Activated T-cell treated with anti-CD3 and anti-CD28 coated beads for 48 hours (primary cell): ENCODE data around the gene SERPINB2.
"Not testable (repeated sequence)": the region's sequence is repeated elsewhere in the genome, so short reads cannot be mapped to it uniquely, and the experiment has no call there.

Source experiments
- DNase-seq: peaks from one replicate; pipeline ENCODE4 v3.0.0-alpha.2; 2020; ENCODE audit warnings: low read depth

Gene SERPINB2

DNA sequence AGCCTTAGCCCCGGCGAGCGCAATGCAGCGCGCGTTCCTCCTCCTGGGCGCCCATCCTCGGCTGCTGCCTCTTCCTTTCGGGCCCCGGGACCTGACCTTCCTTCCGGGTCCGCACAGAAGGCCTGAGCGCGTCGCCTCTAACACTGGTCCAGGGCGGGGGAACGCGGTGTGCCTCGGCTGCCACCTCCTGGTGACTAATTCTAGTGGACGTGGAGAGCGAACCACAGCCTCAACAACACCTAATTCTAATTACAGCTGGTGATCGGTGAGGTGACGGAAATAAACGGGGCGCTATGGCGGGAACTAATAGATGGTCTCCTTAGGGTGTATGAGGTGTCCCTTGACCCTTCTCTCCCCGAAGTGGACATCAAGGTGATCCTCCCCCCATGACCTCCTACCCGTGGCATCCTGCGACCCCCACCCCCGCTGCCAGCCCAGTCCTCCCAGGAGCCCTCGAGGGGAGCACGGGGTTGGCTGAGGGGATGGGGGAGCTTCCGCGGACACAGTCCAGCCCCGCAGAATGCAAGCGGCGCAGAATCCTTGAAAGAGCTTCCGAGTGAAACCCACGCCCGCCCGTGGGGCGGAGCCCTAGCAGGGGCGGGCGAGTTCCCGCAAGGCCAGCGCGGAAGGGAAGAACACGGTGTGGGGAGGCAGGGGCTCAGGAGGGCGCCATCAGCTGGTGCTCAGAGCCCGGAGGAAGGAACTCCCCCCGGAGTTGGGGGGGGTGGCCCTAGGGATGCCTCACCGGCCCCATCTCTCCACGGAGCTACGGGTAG is 48.8 kb downstream of the SERPINB2 start:
- peak; percentile 52 for DNase-seq

DNA sequence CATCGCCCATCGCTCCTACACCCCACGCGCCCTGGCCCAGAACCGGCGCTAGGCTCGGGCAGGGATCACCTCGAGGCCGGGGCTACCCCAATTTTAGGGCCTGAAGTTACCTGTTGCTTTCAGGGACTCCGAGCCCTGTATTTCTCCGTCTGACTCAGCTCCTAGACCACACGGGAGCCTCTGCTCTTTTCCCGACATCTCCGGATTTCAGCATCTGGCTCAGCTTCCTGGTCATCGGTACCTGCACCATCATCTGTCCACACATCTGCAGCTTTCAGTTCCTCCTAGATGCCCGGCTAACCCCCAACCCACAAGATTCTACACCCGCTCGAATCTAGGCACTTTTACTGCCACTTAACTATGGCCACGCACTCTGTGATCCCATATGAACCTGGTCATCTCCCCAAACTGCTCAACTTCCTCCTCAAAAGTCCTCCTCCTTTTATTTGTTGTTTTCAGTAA is 49.5 kb downstream of the SERPINB2 start:
- DNase-seq: no peak

DNA sequence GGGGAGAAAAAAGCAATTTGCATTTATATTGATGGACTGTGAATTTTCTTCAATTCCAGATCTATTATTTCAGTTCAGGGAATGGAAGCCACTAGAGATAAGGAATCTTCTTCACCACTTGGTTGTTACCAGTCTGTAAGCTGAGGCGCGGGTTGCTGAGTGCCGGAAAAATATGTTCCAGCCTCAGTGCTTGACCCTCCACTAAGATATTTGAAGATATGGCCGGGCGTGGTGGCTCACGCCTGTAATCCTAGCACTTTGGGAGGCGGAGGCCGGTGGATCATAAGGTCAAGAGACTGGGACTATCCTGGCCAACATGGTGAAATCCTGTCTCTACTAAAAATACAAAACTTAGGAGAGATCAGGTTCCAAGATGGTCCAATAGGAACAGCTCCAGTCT is 52.5 kb downstream of the SERPINB2 start:
- no peak for DNase-seq

DNA sequence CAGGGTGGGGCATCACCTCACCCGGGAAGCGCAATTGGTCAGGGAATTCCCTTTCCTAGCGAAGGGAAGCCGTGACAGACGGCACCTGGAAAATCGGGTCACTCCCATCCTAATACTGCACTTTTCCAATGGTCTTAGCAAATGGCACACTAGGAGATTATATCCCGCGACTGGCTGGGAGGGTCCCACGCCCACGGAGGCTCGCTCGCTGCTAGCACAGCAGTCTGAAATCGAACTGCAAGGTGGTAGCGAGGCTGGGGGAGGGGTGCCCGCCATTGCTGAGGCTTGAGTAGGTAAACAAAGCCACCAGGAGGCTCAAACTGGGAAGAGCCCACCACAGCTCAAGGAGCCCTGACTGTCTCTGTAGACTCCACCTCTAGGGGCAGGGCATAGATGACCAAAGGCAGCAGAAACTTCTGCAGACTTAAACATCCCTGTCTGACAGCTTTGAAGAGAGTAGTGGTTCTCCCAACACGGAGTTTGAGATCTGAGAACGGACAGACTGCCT is 53.1 kb downstream of the SERPINB2 start:
- DNase-seq: not testable (repeated sequence)

DNA sequence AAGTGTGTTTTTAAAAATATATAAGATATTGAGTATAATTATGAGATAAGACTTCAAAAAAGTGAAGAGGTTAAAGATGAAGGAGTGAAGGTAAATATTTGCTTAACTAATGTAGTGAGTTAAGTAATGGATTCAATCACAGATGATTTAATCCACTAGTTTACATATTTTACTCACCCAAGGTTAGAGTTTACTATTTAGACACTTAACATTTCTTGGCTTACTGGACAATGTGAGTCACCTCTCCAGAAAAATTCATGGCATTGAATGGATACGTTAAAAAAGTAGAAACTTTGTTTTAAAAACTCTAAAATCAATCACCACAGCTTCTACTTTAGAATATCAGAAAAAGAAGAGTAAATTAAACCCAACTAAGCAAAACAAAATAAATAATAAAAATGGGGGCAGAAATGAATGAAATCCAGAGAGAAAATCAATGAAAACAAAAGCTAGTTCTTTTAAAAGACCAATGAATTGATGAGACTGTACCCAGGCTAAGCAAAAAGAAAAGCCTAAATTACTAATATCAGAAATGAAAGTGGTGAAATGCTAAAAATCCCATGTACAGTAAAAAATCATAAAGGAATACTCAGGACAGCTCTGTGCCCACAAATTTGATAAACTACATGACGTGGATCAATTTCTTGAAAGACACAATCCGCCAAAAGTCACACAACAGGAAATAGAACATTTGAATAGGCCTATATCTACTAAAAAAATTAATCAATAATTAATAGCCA is 59.7 kb downstream of the SERPINB2 start:
- DNase-seq: no peak

DNA sequence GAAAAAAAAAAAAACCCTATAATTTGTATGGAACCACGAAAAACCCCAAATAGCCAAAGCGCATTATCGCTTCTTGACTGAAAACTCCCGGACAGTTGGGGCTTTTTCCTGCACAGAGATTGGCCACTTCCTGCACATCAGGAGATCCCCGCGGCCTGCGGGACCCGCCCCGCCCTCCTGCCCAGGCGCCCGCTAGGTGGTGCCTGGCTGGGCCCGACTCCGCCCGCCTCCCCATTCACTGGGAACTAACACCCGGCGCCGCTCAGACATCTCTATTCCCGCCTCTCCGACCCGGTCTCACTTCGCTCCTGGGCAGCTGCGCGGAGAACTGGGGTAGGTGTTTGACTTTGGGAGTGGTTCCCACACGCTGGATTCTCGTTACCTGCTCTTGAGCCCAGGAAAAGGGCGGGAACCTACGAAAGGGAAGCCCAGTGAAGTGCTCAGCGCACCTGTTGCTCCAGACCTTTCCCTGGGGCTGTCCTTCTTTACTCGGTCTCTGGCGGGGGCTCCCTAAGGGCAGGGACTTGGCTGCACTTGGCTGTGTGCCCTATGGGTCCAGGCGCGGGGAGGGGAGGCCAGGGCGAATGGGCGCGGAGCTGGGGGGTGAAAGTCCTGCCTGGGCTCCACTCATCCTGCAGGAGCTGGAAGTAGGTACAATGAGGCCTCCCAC is 61.7 kb downstream of the SERPINB2 start, which contains the start of gene HMSD:
Gene HMSD (plus strand): TSS at position 234 of the 670 bp plus-strand sequence. CDS start 4,155 bp downstream, outside the sequence.
- peak; percentile 71 for DNase-seq

DNA sequence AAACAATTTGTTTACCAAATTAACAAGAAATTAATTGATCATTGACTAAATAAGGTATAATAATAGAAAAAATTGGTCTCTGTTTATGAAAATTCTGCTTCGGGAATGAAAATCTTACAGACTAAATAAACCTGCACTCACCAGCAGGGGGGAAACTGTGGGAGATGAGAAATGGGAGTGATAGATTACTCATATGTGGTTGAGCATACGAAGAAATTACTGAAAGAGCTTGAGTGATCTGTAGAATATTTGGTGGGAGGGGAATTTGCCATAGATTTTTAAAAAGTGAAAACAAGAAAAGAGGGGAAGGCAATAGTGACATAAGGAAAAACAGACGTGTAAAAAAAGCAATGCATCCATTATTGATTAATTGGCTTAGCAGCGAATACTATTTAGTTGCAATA is 63.8 kb downstream of the SERPINB2 start:
- peak; percentile 15 for DNase-seq
